Upper lobe of left lung (tissue), 4 donors: ENCODE measurements around the gene PCDHGC3.

Experiments used
- EP300 ChIP-seq, 4 donors: sonication (generic); formaldehyde crosslinking; IDR thresholded peaks; one replicate each; pipeline ENCODE4 v1.5.1; 2017; ENCODE audit warnings: antibody characterized with exemption in 4 of 4, control low read depth in 2 of 4
- POLR2A ChIP-seq, 4 donors: fragments of 450-650 bp; IDR thresholded peaks; one replicate each; pipeline ENCODE4 v1.5.1; 2016 to 2017; ENCODE audit warnings: antibody characterized with exemption in 4 of 4, mild to moderate bottlenecking in 2 of 4
- TF ChIP-seq, protein P1 (sequence below), 6 experiments: fragments of 450-650 bp in 4 of 6; fragments of 200-600 bp in 2 of 6; sonication (generic) in 2 of 6; IDR thresholded peaks; one replicate each; pipeline ENCODE4 v1.5.1; 2016 to 2019; ENCODE audit warnings: antibody characterized with exemption in 6 of 6

DNA sequence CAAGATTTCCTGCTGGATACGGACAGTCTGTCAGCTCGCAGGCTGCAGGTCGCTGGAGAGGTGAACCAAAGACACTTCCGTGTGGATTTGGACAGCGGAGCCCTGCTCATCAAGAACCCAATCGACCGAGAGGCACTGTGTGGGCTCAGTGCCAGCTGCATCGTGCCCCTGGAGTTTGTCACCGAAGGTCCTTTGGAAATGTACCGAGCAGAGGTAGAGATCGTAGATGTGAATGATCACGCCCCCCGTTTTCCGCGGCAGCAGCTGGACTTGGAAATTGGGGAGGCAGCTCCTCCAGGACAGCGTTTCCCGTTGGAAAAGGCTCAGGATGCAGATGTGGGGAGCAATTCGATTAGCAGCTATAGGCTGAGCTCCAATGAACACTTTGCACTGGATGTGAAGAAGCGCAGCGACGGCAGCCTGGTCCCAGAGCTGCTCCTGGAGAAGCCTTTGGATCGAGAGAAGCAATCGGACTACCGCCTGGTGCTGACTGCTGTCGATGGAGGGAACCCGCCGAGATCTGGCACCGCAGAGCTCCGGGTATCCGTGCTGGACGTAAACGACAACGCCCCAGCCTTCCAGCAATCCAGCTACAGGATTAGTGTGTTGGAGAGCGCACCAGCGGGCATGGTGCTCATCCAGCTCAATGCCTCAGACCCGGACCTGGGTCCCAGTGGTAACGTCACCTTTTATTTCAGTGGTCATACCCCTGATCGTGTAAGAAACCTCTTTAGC lies 9.7 kb downstream of the PCDHGC3 start:
- TF ChIP-seq, protein P1, sequence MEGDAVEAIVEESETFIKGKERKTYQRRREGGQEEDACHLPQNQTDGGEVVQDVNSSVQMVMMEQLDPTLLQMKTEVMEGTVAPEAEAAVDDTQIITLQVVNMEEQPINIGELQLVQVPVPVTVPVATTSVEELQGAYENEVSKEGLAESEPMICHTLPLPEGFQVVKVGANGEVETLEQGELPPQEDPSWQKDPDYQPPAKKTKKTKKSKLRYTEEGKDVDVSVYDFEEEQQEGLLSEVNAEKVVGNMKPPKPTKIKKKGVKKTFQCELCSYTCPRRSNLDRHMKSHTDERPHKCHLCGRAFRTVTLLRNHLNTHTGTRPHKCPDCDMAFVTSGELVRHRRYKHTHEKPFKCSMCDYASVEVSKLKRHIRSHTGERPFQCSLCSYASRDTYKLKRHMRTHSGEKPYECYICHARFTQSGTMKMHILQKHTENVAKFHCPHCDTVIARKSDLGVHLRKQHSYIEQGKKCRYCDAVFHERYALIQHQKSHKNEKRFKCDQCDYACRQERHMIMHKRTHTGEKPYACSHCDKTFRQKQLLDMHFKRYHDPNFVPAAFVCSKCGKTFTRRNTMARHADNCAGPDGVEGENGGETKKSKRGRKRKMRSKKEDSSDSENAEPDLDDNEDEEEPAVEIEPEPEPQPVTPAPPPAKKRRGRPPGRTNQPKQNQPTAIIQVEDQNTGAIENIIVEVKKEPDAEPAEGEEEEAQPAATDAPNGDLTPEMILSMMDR (IDR thresholded peaks at IDR 0.05): no peak
- TF ChIP-seq POLR2A (IDR thresholded peaks at IDR 0.05) (no peak), EP300 (IDR thresholded peaks at IDR 0.05) (no peak)
